IMR-90 (cell line): Measurements from ENCODE around the gene NELFCD. TPM values are rescaled to one million over a fixed set of nuclear protein-coding genes. Genes with fewer than 3 reads are reported as not detected.

ENCODE experiments used
- ATAC-seq: fragments of 200-7000 bp; cut with Tn5 transposase; 2 replicates; pipeline ENCODE4 v1.9.1; 2020; ENCODE audit warnings: low read depth, mild to moderate bottlenecking, moderate library complexity
- BruUV-seq: library from RNA; stranded (reverse); fragments of 400-500 nt; replicated peaks from 2 replicates; lab custom pipeline; 2021; lab: Mats Ljungman, UMichigan
- CTCF ChIA-PET: fragments of 300-600 bp; formaldehyde crosslinking; extraction: SDS; loops from one replicate; lab custom pipeline; 2021; ENCODE audit warnings: antibody characterized with exemption; lab: Yijun Ruan, JAX
- POLR2A ChIA-PET: fragments of 300-600 bp; sonication (Branson Sonifier 250); formaldehyde crosslinking; loops from one replicate; lab custom pipeline; 2022; ENCODE audit warnings: antibody characterized with exemption; ENCODE audit not compliant: unreplicated experiment; lab: Charles Lee
- DNase-seq: peaks from one replicate; pipeline ENCODE4 v3.0.0; 2013
- H2AFZ ChIP-seq: replicated peaks from 2 replicates; pipeline ENCODE3; 2013; ENCODE audit warnings: low read length, mild to moderate bottlenecking; ENCODE audit not compliant: poor library complexity
- H2AK5ac ChIP-seq: 2 replicates; pipeline ENCODE4 v1.6.1; 2013; ENCODE audit warnings: low read depth, low read length, inconsistent platforms
- H2AK9ac ChIP-seq: replicated peaks from 2 replicates; pipeline ENCODE3; 2013; ENCODE audit warnings: mild to moderate bottlenecking, low read depth, low read length, moderate library complexity; ENCODE audit not compliant: poor library complexity
- H2BK120ac ChIP-seq: 2 replicates; pipeline ENCODE4 v1.6.1; 2013; ENCODE audit warnings: low read depth, low read length, inconsistent platforms
- H2BK15ac ChIP-seq: 3 replicates; pipeline ENCODE4 v1.6.1; 2013; ENCODE audit warnings: low read depth, low read length, inconsistent platforms
- H2BK20ac ChIP-seq: 2 replicates; pipeline ENCODE4 v1.6.1; 2013; ENCODE audit warnings: low read depth, mild to moderate bottlenecking, inconsistent platforms, low read length, moderate library complexity
- H2BK5ac ChIP-seq: 2 replicates; pipeline ENCODE4 v1.6.1; 2013; ENCODE audit warnings: mild to moderate bottlenecking, low read depth, low read length, inconsistent platforms; ENCODE audit not compliant: poor library complexity, severe bottlenecking
- H3K14ac ChIP-seq: replicated peaks from 2 replicates; pipeline ENCODE4 v1.6.1; 2013; ENCODE audit warnings: low read depth, low read length, inconsistent platforms
- H3K18ac ChIP-seq: 2 replicates; pipeline ENCODE4 v1.6.1; 2013; ENCODE audit warnings: low read depth, low read length, control low read depth
- H3K23ac ChIP-seq: 2 replicates; pipeline ENCODE4 v1.6.1; 2013; ENCODE audit warnings: low read depth, low read length, inconsistent platforms
- H3K27ac ChIP-seq: 2 replicates; pipeline ENCODE4 v1.5.1; 2013; ENCODE audit warnings: mild to moderate bottlenecking, control low read depth, low read length; ENCODE audit not compliant: insufficient read depth
- H3K27me3 ChIP-seq: 2 replicates; pipeline ENCODE4 v1.6.1; 2013; ENCODE audit warnings: low read length; ENCODE audit not compliant: control insufficient read depth, insufficient read depth
- H3K36me3 ChIP-seq: 2 replicates; pipeline ENCODE4 v1.6.1; 2013; ENCODE audit warnings: low read length, mixed read lengths; ENCODE audit not compliant: control insufficient read depth, insufficient read depth
- H3K4ac ChIP-seq: 2 replicates; pipeline ENCODE4 v1.6.1; 2013; ENCODE audit warnings: low read depth, low read length, inconsistent platforms
- H3K4me1 ChIP-seq: 2 replicates; pipeline ENCODE4 v1.6.1; 2013; ENCODE audit warnings: low read length, mixed read lengths; ENCODE audit not compliant: control insufficient read depth, insufficient read depth
- H3K4me2 ChIP-seq: 2 replicates; pipeline ENCODE4 v1.6.1; 2013; ENCODE audit warnings: low read depth, mild to moderate bottlenecking, control low read depth, low read length, moderate library complexity
- H3K4me3 ChIP-seq: 2 replicates; pipeline ENCODE4 v1.5.1; 2013; ENCODE audit warnings: low read depth, mild to moderate bottlenecking, control low read depth, low read length, moderate library complexity; ENCODE audit not compliant: insufficient read depth
- H3K56ac ChIP-seq: 2 replicates; pipeline ENCODE4 v1.6.1; 2013; ENCODE audit warnings: low read length, inconsistent platforms; ENCODE audit not compliant: insufficient read depth; ENCODE audit errors: extremely low read depth
- H3K79me1 ChIP-seq, 2 experiments: 2 replicates each; pipeline ENCODE4 v1.6.1; 2013; ENCODE audit warnings: low read length in 2 of 2, inconsistent platforms in 1 of 2, low read depth in 1 of 2
- H3K9ac ChIP-seq: 2 replicates; pipeline ENCODE4 v1.6.1; 2013; ENCODE audit warnings: low read depth, low read length, control low read depth
- H3K9me1 ChIP-seq: 2 replicates; pipeline ENCODE4 v1.6.1; 2013; ENCODE audit warnings: low read length, inconsistent platforms; ENCODE audit not compliant: insufficient read depth
- H3K9me3 ChIP-seq: 2 replicates; pipeline ENCODE4 v1.6.1; 2013; ENCODE audit warnings: low read length; ENCODE audit not compliant: control insufficient read depth, insufficient read depth
- H4K20me1 ChIP-seq: 2 replicates; pipeline ENCODE4 v1.6.1; 2013; ENCODE audit warnings: low read length, inconsistent platforms; ENCODE audit not compliant: insufficient read depth
- H4K5ac ChIP-seq: 2 replicates; pipeline ENCODE4 v1.6.1; 2013; ENCODE audit warnings: mild to moderate bottlenecking, low read depth, low read length, control low read depth
- H4K8ac ChIP-seq, 2 experiments: 2 replicates each; pipeline ENCODE4 v1.6.1; 2013; ENCODE audit warnings: low read depth in 2 of 2, low read length in 2 of 2, control low read depth in 1 of 2, inconsistent platforms in 1 of 2
- H4K91ac ChIP-seq: 2 replicates; pipeline ENCODE4 v1.6.1; 2013; ENCODE audit warnings: low read depth, low read length, inconsistent platforms; ENCODE audit not compliant: insufficient read depth
- BHLHE40 ChIP-seq: fragments of 150-350 bp; IDR thresholded peaks from 2 replicates; pipeline ENCODE4 v1.6.1; 2016; ENCODE audit warnings: mild to moderate bottlenecking, low read depth, low read length
- CEBPB ChIP-seq: IDR thresholded peaks from 2 replicates; pipeline ENCODE4 v1.6.1; 2012; ENCODE audit warnings: low read depth, low read length, improper control_type of control experiment
- CHD1 ChIP-seq: IDR thresholded peaks from 2 replicates; pipeline ENCODE4 v1.6.1; 2012; ENCODE audit warnings: low read depth, low read length, improper control_type of control experiment
- CTCF ChIP-seq: conservative IDR thresholded peaks from 2 replicates; pipeline ENCODE4 v1.5.1; 2012; ENCODE audit warnings: mild to moderate bottlenecking, low read depth, low read length, improper control_type of control experiment
- ELK1 ChIP-seq: fragments of 150-350 bp; IDR thresholded peaks from 2 replicates; pipeline ENCODE4 v1.6.1; 2016; ENCODE audit warnings: low read depth, mild to moderate bottlenecking, low read length, moderate library complexity, borderline replicate concordance
- FOS ChIP-seq: fragments of 150-350 bp; IDR thresholded peaks from 2 replicates; pipeline ENCODE4 v1.6.1; 2016; ENCODE audit warnings: low read depth, low read length
- MAFK ChIP-seq: IDR thresholded peaks from 2 replicates; pipeline ENCODE4 v1.6.1; 2012; ENCODE audit warnings: low read depth, low read length, improper control_type of control experiment
- MAZ ChIP-seq: IDR thresholded peaks from 2 replicates; pipeline ENCODE4 v1.6.1; 2012; ENCODE audit warnings: low read depth, mild to moderate bottlenecking, low read length, improper control_type of control experiment, moderate library complexity, borderline replicate concordance
- MXI1 ChIP-seq: IDR thresholded peaks from 2 replicates; pipeline ENCODE4 v1.6.1; 2012; ENCODE audit warnings: low read depth, mild to moderate bottlenecking, low read length, moderate library complexity, borderline replicate concordance
- NFE2L2 ChIP-seq: fragments of 150-350 bp; IDR thresholded peaks from 2 replicates; pipeline ENCODE4 v1.6.1; 2016; ENCODE audit warnings: low read depth, mild to moderate bottlenecking, low read length
- POLR2A ChIP-seq: IDR thresholded peaks from 2 replicates; pipeline ENCODE4 v1.6.1; 2012; ENCODE audit warnings: mild to moderate bottlenecking, low read depth, low read length
- RAD21 ChIP-seq: IDR thresholded peaks from 2 replicates; pipeline ENCODE4 v1.6.1; 2012; ENCODE audit warnings: low read length, improper control_type of control experiment
- RCOR1 ChIP-seq: IDR thresholded peaks from 2 replicates; pipeline ENCODE4 v1.6.1; 2012; ENCODE audit warnings: mild to moderate bottlenecking, low read length, improper control_type of control experiment; ENCODE audit not compliant: insufficient replicate concordance
- RFX5 ChIP-seq: IDR thresholded peaks from 2 replicates; pipeline ENCODE4 v1.8.0; 2012; ENCODE audit warnings: low read depth, mild to moderate bottlenecking, low read length, moderate library complexity
- SMC3 ChIP-seq: fragments of 150-350 bp; IDR thresholded peaks from 2 replicates; pipeline ENCODE4 v1.6.1; 2016; ENCODE audit warnings: low read depth, mild to moderate bottlenecking, antibody characterized with exemption, low read length, moderate library complexity
- USF2 ChIP-seq: fragments of 150-350 bp; IDR thresholded peaks from 2 replicates; pipeline ENCODE4 v1.6.1; 2017; ENCODE audit warnings: mild to moderate bottlenecking, antibody characterized with exemption, low read length, low read depth
- WGBS, 2 experiments: methylation state at CpG; one replicate each; pipeline versions ENCODE4 v1.1.5 to v1.1.7; 2013; ENCODE audit warnings: missing lambda C conversion rate in 2 of 2; ENCODE audit not compliant: insufficient read length in 1 of 2; ENCODE audit errors: extremely low coverage in 2 of 2; 5-methylcytosine and 5-hydroxymethylcytosine counted together
- dilution Hi-C: fragments of 300-500 bp; cut with HindIII; formaldehyde crosslinking; loops from one replicate; pipeline ENCODE4 v1.14.3; 2018; ENCODE audit warnings: low sequenced_read_pairs; ENCODE audit not compliant: unreplicated experiment
- in situ Hi-C: fragments of 300-500 bp; cut with MboI; formaldehyde crosslinking; loops from 3 replicates; pipeline ENCODE4 v1.14.3; 2019; ENCODE audit warnings: low sequenced_read_pairs, inconsistent platforms, mixed read lengths
- intact Hi-C: fragments of 100-400 bp; cut with micrococcal nuclease; formaldehyde crosslinking; loops from 2 replicates; pipeline ENCODE4 v1.10.0; 2022
- polyA plus RNA-seq, 3 experiments: library from polyadenylated mRNA; depleted of rRNA; stranded (reverse); fragments of >200 nt; gene quantifications; 2 replicates each; pipeline ENCODE4 v1.2.3, GENCODE V29; 2012; ENCODE audit warnings: low replicate concordance in 1 of 3
- total RNA-seq: library from RNA; depleted of rRNA; stranded (reverse); fragments of >200 nt; gene quantifications from 2 replicates; pipeline ENCODE4 v1.2.3, GENCODE V29; 2012

Gene NELFCD
- total and polyA plus RNA-seq, 2 of the 4 experiments (the other 2 are of a cell fraction): 88.9 to 94.1 TPM

GRCh38 chr20:58985656-58986055 is 4.6 kb downstream of the NELFCD start:
- no CpG with 5 or more reads among the region's 5 CpGs for WGBS, 2 experiments
- H3K56ac ChIP-seq: no peak overlapping the region
- CTCF ChIA-PET: no interaction called here
- DNase-seq (no peak), ATAC-seq (no peak)
- POLR2A ChIA-PET: no interaction called here
- H4K8ac ChIP-seq: no peak overlapping the region
- H2BK120ac ChIP-seq: no peak overlapping the region
- no peak overlapping the region for H4K5ac ChIP-seq
- no peaks in the 10 kb centered on the region for H3K9me3 ChIP-seq
- no peak overlapping the region for H4K91ac ChIP-seq
- H3K23ac ChIP-seq: no peak overlapping the region
- H2BK20ac ChIP-seq: no peak overlapping the region
- BruUV-seq: no TSS peak
- in situ Hi-C loops (no loop called here), intact Hi-C loops (loop anchor here (5.0 kb wide), 1 partner anchor 42 kb away; no protein-coding TSS in a partner anchor), dilution Hi-C loops (no loop called here)
- no peaks in the 10 kb centered on the region for H3K27me3 ChIP-seq
- peaks cover 22% of the 10 kb centered on the region for H3K9me1 ChIP-seq
- no peak overlapping the region for H3K27ac ChIP-seq
- H2BK15ac ChIP-seq: no peak overlapping the region
- TF ChIP-seq FOS: no peak
- TF ChIP-seq CTCF: no peak
- no peak for TF ChIP-seq CHD1
- no peak for TF ChIP-seq CEBPB
- TF ChIP-seq MXI1: no peak
- TF ChIP-seq MAZ: no peak
- no peak for TF ChIP-seq RAD21
- no peak for TF ChIP-seq SMC3
- TF ChIP-seq BHLHE40: no peak
- TF ChIP-seq ELK1: no peak
- no peak for TF ChIP-seq USF2
- no peak for TF ChIP-seq RCOR1
- no peak for TF ChIP-seq NFE2L2
- TF ChIP-seq POLR2A: no peak
- no peak for TF ChIP-seq RFX5
- no peak for TF ChIP-seq MAFK
- no peak overlapping the region for H3K18ac ChIP-seq
- peaks cover 29 to 64% of the 10 kb centered on the region in 2 experiments for H3K79me1 ChIP-seq
- H3K36me3 ChIP-seq: peaks cover 31% of the 10 kb centered on the region
- H3K4me2 ChIP-seq: no peak overlapping the region
- H3K4me1 ChIP-seq: peaks cover 3% of the 10 kb centered on the region; the same call in 1 of the 2 replicates
- no peak overlapping the region for H2BK5ac ChIP-seq
- no peak overlapping the region for H3K14ac ChIP-seq
- no peak overlapping the region for H2AK5ac ChIP-seq
- H2AK9ac ChIP-seq: no peak overlapping the region
- no peak overlapping the region for H3K9ac ChIP-seq
- no peak overlapping the region for H3K4me3 ChIP-seq
- H2AFZ ChIP-seq: no peak overlapping the region
- H4K20me1 ChIP-seq: peaks cover 19% of the 10 kb centered on the region
- H3K4ac ChIP-seq: no peak overlapping the region
